K562 (cell line): Measurements from ENCODE around the gene COMMD10. TPM values are rescaled to one million over a fixed set of nuclear protein-coding genes. Genes with fewer than 3 reads are reported as not detected.

ENCODE experiments used
- ATAC-seq: fragments of 200-7000 bp; cut with Tn5 transposase; 3 replicates; pipeline ENCODE4 v1.9.1; 2020; ENCODE audit warnings: moderate library complexity
- BruUV-seq: library from RNA; stranded (reverse); fragments of 400-500 nt; replicated peaks from 2 replicates; lab custom pipeline; 2021; lab: Mats Ljungman, UMichigan
- CTCF ChIA-PET: fragments of 300-600 bp; formaldehyde crosslinking; extraction: SDS; loops from one replicate; lab custom pipeline; 2021; ENCODE audit warnings: low intra/inter-chr PET ratio; lab: Yijun Ruan, JAX
- POLR2A ChIA-PET: fragments of 300-600, 350-650 bp; sonication (Branson Sonifier 250); formaldehyde crosslinking; extraction: SDS; loops from one replicate; lab custom pipeline; 2021; ENCODE audit warnings: antibody characterized with exemption, inconsistent platforms; lab: Yijun Ruan, JAX
- DNase-seq, 4 experiments: peaks; one replicate each; pipeline versions ENCODE4 v3.0.0 to v3.0.0-alpha.2; 2011 to 2018; ENCODE audit warnings: low spot score in 3 of 4, mixed read lengths in 3 of 4; ENCODE audit errors: extremely low read depth in 1 of 4
- FAIRE-seq: peaks from 2 replicates; lab custom pipeline; 2011; peaks lifted over from hg19 to GRCh38; lab: Jason Lieb, UNC
- H2AFZ ChIP-seq: 2 replicates; pipeline ENCODE4 v1.6.0; 2011; ENCODE audit warnings: low read depth, low read length, control low read depth, inconsistent platforms
- H3K27ac ChIP-seq: fragments of 200-600 bp; 3 replicates; pipeline ENCODE4 v1.8.0; 2011; ENCODE audit warnings: low read depth, mild to moderate bottlenecking, control low read depth, inconsistent platforms, low read length, moderate library complexity, mixed read lengths; ENCODE audit errors: extremely low read depth
- H3K27me3 ChIP-seq, 2 experiments: fragments of 300-600 bp in 1 of 2; 2 replicates in 1 of 2; 3 replicates in 1 of 2; pipeline versions ENCODE4 v1.6.0 to v1.8.0; 2011; ENCODE audit warnings: inconsistent platforms in 2 of 2, low read length in 2 of 2, mild to moderate bottlenecking in 1 of 2, mixed read lengths in 1 of 2, moderate library complexity in 1 of 2; ENCODE audit not compliant: control insufficient read depth in 2 of 2, insufficient read depth in 2 of 2
- H3K36me3 ChIP-seq: fragments of 300-600 bp; 3 replicates; pipeline ENCODE4 v1.8.0; 2011; ENCODE audit warnings: mild to moderate bottlenecking, low read length, inconsistent platforms; ENCODE audit not compliant: control insufficient read depth, insufficient read depth
- H3K4me1 ChIP-seq, 2 experiments: fragments of 200-600 bp in 1 of 2; replicated peaks in 1 of 2; 2 replicates in 1 of 2; 3 replicates in 1 of 2; pipeline versions ENCODE4 v1.5.1 to v1.8.0; 2011; ENCODE audit warnings: inconsistent platforms in 2 of 2, low read length in 2 of 2, mild to moderate bottlenecking in 1 of 2, mixed read lengths in 1 of 2, moderate library complexity in 1 of 2; ENCODE audit not compliant: control insufficient read depth in 2 of 2, insufficient read depth in 2 of 2
- H3K4me2 ChIP-seq: 2 replicates; pipeline ENCODE4 v1.6.1; 2011; ENCODE audit warnings: low read length, control low read depth, inconsistent platforms, mixed read lengths; ENCODE audit not compliant: insufficient read depth
- H3K4me3 ChIP-seq: fragments of 200-600 bp; sonication (generic), shearing (Covaris generic); 2 replicates; pipeline ENCODE4 v1.5.1; 2016; ENCODE audit warnings: control low read depth, inconsistent platforms
- H3K79me2 ChIP-seq: fragments of 200-600 bp; 3 replicates; pipeline ENCODE4 v1.8.0; 2011; ENCODE audit warnings: low read length, inconsistent platforms; ENCODE audit not compliant: control insufficient read depth, insufficient read depth
- H3K9ac ChIP-seq, 2 experiments: 2 replicates each; pipeline versions ENCODE4 v1.6.0 to v1.6.1; 2011; ENCODE audit warnings: low read depth in 2 of 2, low read length in 2 of 2, control low read depth in 1 of 2, inconsistent platforms in 1 of 2, mild to moderate bottlenecking in 1 of 2, mixed read lengths in 1 of 2; ENCODE audit not compliant: insufficient read depth in 1 of 2
- H3K9me1 ChIP-seq: one replicate; pipeline ENCODE4 v1.6.0; 2011; ENCODE audit warnings: inconsistent platforms, mild to moderate bottlenecking, low read length, moderate library complexity; ENCODE audit not compliant: control insufficient read depth, insufficient read depth
- H3K9me3 ChIP-seq: replicated peaks from 2 replicates; pipeline ENCODE4 v1.5.1; 2011; ENCODE audit warnings: low read depth, low read length, inconsistent platforms; ENCODE audit not compliant: control insufficient read depth, insufficient read depth
- H4K20me1 ChIP-seq: replicated peaks from 2 replicates; pipeline ENCODE4 v1.6.1; 2011; ENCODE audit warnings: low read length, inconsistent platforms, mixed read lengths; ENCODE audit not compliant: control insufficient read depth, insufficient read depth
- C11orf30 ChIP-seq: fragments of 450-650 bp; IDR thresholded peaks from 2 replicates; pipeline ENCODE4 v1.6.1; 2016; ENCODE audit warnings: low read depth, mild to moderate bottlenecking
- CREM ChIP-seq: IDR thresholded peaks from 2 replicates; pipeline ENCODE4 v1.6.1; 2014; ENCODE audit warnings: antibody characterized with exemption, low read depth
- ELF2 ChIP-seq: fragments of 250-450 bp; sonication (Bioruptor Pico); IDR thresholded peaks from 2 replicates; pipeline ENCODE4 v1.5.0; 2021; ENCODE audit warnings: mild to moderate bottlenecking
- HMGXB4 ChIP-seq: sonication (generic); formaldehyde crosslinking; IDR thresholded peaks from 2 replicates; pipeline ENCODE4 v1.8.1; 2023; ENCODE audit warnings: mild to moderate bottlenecking, missing genetic modification reagents
- NCOA4 ChIP-seq: fragments of 450-650 bp; IDR thresholded peaks from 2 replicates; pipeline ENCODE4 v1.6.1; 2018; ENCODE audit warnings: mild to moderate bottlenecking; ENCODE audit not compliant: partially characterized antibody
- NKRF ChIP-seq: fragments of 450-650 bp; IDR thresholded peaks from 2 replicates; pipeline ENCODE4 v1.6.1; 2016; ENCODE audit warnings: borderline replicate concordance
- PHTF2 ChIP-seq: fragments of 250-450 bp; sonication (Bioruptor Pico); IDR thresholded peaks from 2 replicates; pipeline ENCODE4 v1.5.0; 2021; ENCODE audit warnings: mild to moderate bottlenecking
- RBM22 ChIP-seq: fragments of 200-400 bp; formaldehyde crosslinking; IDR thresholded peaks from 2 replicates; pipeline ENCODE4 v1.6.1; 2018; ENCODE audit warnings: low read length, low read depth; ENCODE audit not compliant: poor library complexity, severe bottlenecking
- TRIM24 ChIP-seq, 2 experiments: fragments of 450-650 bp; IDR thresholded peaks; 2 replicates each; pipeline ENCODE4 v1.6.1; 2016
- ZNF124 ChIP-seq: sonication (generic); formaldehyde crosslinking; IDR thresholded peaks from 2 replicates; pipeline ENCODE4 v1.8.1; 2022; ENCODE audit warnings: missing genetic modification reagents
- ZNF518B ChIP-seq: fragments of 250-450 bp; sonication (Bioruptor Pico); IDR thresholded peaks from 2 replicates; pipeline ENCODE4 v1.5.0; 2021; ENCODE audit warnings: mild to moderate bottlenecking, moderate library complexity
- WGBS: fragments of 100-300 bp; shearing (Covaris generic); methylation state at CpG from one replicate; pipeline ENCODE4 v1.1.6; 2016; ENCODE audit warnings: low coverage, mixed read lengths; ENCODE audit not compliant: insufficient coverage; ENCODE audit errors: missing lambda C conversion rate; 5-methylcytosine and 5-hydroxymethylcytosine counted together
- in situ Hi-C: fragments of 300-500 bp; cut with MboI; formaldehyde crosslinking; loops from 4 replicates; pipeline ENCODE4 v1.15.0; 2018; ENCODE audit warnings: inconsistent platforms, mixed read lengths
- intact Hi-C: fragments of 100-400 bp; cut with micrococcal nuclease; formaldehyde crosslinking; loops from 2 replicates; pipeline ENCODE4 v1.14.2; 2022
- polyA plus RNA-seq, 8 experiments: library from polyadenylated mRNA; depleted of rRNA in 4 of 8; stranded (reverse) in 5 of 8; unstranded in 3 of 8; fragments of >200 nt; fragmentation: Nextera tagmentation in 2 of 8; fragmentation: Illumina TruSeq in 1 of 8; extraction: Ambion mirVana in 2 of 8; extraction: Trizol in 1 of 8; gene quantifications; 2 replicates each; pipeline versions ENCODE4 v1.2.1 to v1.2.3, GENCODE V29; 2011 to 2014; ENCODE audit warnings: inconsistent platforms in 1 of 8, missing spikeins in 1 of 8
- total RNA-seq, 7 experiments: library from RNA; depleted of rRNA in 6 of 7; stranded (reverse); fragments of >200 nt in 6 of 7; fragmentation: Illumina TruSeq in 2 of 7; extraction: Trizol in 2 of 7; gene quantifications; 2 replicates each; pipeline versions ENCODE4 v1.2.1 to v1.2.3, GENCODE V29; 2011 to 2021; ENCODE audit warnings: low replicate concordance in 1 of 7

Gene COMMD10
- total and polyA plus RNA-seq, 9 of the 15 experiments (the other 6 are each of a cell fraction or from before 2014, with no cell fraction given): 17.9 to 101 (median 28.0) TPM

- TF ChIP-seq HMGXB4 (no peak), ZNF124 (CRISPR knock-in tag) (no peak), C11orf30 (no peak), NKRF (no peak)
- TF ChIP-seq, all 486 proteins: peak for 0
Measured at GRCh38 chr5:116042375-116042774, 42.5 kb upstream of the COMMD10 start (continued).

GRCh38 chr5:116044073-116044472, 40.8 kb upstream of the COMMD10 start:
- H3K79me2 ChIP-seq: no peaks in the 10 kb centered on the region
- ChIA-PET POLR2A (no interaction called here), CTCF (no interaction called here)
- no peak overlapping the region for H3K9ac ChIP-seq
- 0% methylated on average over 3 of the region's 3 CpGs for WGBS
- in situ Hi-C loops (no loop called here), intact Hi-C loops (no loop called here)
- BruUV-seq: no TSS peak
- H3K4me2 ChIP-seq: no peak overlapping the region
- H3K9me1 ChIP-seq: no peaks in the 10 kb centered on the region
- DNase-seq (no peak), ATAC-seq (no peak), FAIRE-seq (no peak)
- H3K4me3 ChIP-seq: no peak overlapping the region
- H4K20me1 ChIP-seq: no peaks in the 10 kb centered on the region
- H3K4me1 ChIP-seq: no peaks in the 10 kb centered on the region
- TF ChIP-seq NCOA4: no peak
- no peak for TF ChIP-seq ELF2
- no peak for TF ChIP-seq PHTF2 (CRISPR knock-in tag)
- TF ChIP-seq TRIM24 (IDR thresholded peaks at IDR 0.05): no peak
- TF ChIP-seq ZNF518B (CRISPR knock-in tag): no peak
- TF ChIP-seq RBM22: no peak
- no peak for TF ChIP-seq CREM
- peaks cover 0 to 8% of the 10 kb centered on the region in 2 experiments; a peak in 3 of 5 replicates for H3K27me3 ChIP-seq
- no peaks in the 10 kb centered on the region for H3K36me3 ChIP-seq
- no peaks in the 10 kb centered on the region for H3K9me3 ChIP-seq
- no peak overlapping the region for H3K27ac ChIP-seq
- no peak overlapping the region for H2AFZ ChIP-seq
